22Rv1 (cell line): ENCODE results near the gene LYPD8.

Experiments
- ZFX ChIP-seq: fragments of 450-650 bp; IDR thresholded peaks from 2 replicates; pipeline ENCODE4 v1.6.1; 2017; ENCODE audit warnings: antibody characterized with exemption, borderline replicate concordance
- TF ChIP-seq, protein P1 (sequence below): fragments of 450-650 bp; IDR thresholded peaks from 2 replicates; pipeline ENCODE4 v1.5.1; 2017; ENCODE audit warnings: mild to moderate bottlenecking

GRCh38 chr1:248740876-248741275, 14.7 kb downstream of the LYPD8 start:
- TF ChIP-seq, protein P1, sequence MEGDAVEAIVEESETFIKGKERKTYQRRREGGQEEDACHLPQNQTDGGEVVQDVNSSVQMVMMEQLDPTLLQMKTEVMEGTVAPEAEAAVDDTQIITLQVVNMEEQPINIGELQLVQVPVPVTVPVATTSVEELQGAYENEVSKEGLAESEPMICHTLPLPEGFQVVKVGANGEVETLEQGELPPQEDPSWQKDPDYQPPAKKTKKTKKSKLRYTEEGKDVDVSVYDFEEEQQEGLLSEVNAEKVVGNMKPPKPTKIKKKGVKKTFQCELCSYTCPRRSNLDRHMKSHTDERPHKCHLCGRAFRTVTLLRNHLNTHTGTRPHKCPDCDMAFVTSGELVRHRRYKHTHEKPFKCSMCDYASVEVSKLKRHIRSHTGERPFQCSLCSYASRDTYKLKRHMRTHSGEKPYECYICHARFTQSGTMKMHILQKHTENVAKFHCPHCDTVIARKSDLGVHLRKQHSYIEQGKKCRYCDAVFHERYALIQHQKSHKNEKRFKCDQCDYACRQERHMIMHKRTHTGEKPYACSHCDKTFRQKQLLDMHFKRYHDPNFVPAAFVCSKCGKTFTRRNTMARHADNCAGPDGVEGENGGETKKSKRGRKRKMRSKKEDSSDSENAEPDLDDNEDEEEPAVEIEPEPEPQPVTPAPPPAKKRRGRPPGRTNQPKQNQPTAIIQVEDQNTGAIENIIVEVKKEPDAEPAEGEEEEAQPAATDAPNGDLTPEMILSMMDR = no peak
- TF ChIP-seq ZFX = no peak
